SH-SY5Y (cell line): Measurements from ENCODE around the gene RELN.

Experiments
- GATA2 ChIP-seq: IDR thresholded peaks from 2 replicates; pipeline ENCODE4 v1.6.1; 2011; ENCODE audit warnings: mild to moderate bottlenecking, low read depth, low read length
- GATA3 ChIP-seq: IDR thresholded peaks from 2 replicates; pipeline ENCODE4 v1.6.1; 2011; ENCODE audit warnings: low read depth, mild to moderate bottlenecking, low read length, moderate library complexity

DNA sequence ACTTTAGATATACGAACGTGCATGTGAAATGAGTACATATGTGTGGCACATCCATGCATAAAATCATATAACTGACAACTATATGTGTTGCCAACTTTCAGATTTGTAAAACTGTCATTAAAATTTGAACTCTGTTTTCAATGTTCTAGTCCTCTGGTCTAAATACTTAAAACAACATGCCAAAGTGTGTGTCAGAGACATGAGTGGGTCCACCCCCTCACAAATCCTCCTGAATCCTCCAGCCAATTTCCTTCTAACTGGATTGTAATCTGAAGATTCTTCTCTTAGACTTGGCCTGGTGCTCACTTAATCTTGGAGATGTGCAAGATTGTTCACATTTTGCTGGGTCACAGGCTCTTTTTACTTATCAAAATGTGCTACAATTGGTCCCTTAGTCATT lies 184.1 kb downstream of the RELN start:
- TF ChIP-seq GATA2 (no peak), GATA3 (no peak)
